NCI-H748 treated with DMSO at 0.1 percent for 48 hours (cell line): ENCODE results near the gene ANKRD22.
"Not testable (repeated sequence)": the region's sequence is repeated elsewhere in the genome, so short reads cannot be mapped to it uniquely, and the experiment has no call there.

Experiments used
- DNase-seq: peaks from one replicate; lab custom pipeline; 2025; lab: John Stamatoyannopoulos, UW

The ANKRD22 gene

DNA sequence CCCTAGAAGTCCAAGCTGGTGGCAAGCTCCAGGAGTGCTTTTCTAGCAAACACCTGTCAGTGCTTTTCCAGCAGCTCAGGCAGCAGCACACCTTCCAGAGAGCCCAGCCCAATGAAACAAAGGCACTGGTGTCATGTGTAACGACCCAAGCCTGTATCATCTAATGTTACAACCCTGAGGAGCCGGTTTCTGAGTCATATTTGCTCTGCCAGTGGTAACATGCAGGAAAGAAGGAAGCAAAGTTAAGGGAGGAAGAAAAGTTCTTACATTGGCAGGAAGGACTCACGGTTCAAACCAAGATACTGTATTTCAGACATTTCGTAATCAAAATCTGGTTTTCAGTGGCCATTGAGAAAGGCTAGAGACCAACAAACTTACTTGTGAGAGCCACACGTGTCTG, at the start of gene ANKRD22:
Gene ANKRD22, minus strand, starts transcription at position 139 of the 400 bp plus-strand sequence. CDS start 237 bp downstream, outside the sequence.
- DNase-seq: no peak

DNA sequence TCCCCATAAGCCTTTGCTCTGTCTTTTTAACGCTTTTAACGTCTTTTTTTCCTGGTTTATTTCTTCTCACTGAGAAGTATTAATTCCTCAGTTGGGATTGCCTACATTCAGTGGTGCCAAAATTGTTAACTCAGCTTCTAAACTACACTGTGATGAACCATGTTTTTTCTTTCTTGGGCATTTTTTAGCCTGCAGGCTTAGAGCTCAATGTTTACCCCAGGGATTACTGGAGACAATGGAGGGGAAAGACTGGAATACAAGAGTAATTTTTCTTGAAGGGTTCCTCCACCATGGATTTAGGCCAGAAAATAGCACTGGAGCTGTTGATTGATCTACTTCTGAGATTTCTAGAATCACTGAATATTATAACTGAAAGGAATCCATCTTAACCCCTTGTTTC, 48.2 kb upstream of the ANKRD22 start:
- DNase-seq: no peak

DNA sequence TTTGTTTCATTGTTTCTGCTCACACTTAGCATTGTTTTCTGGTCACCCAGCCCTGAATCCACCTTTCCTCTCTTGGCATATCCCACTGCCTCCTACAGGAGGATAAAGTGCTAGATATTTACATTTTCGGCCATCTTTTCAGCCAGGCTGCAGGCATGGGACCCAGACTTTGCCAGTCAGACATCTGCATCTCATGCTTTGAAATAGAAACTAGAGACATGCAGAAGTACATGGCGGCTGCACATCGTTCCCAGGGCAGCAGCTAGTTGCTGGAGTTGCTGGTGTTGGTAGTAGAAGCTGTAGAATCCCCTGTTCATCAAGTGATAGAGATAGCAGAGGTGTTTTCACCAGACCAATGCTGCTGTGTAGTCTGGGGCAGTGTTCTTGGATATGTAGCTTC, 47.1 kb upstream of the ANKRD22 start:
- DNase-seq: no peak

DNA sequence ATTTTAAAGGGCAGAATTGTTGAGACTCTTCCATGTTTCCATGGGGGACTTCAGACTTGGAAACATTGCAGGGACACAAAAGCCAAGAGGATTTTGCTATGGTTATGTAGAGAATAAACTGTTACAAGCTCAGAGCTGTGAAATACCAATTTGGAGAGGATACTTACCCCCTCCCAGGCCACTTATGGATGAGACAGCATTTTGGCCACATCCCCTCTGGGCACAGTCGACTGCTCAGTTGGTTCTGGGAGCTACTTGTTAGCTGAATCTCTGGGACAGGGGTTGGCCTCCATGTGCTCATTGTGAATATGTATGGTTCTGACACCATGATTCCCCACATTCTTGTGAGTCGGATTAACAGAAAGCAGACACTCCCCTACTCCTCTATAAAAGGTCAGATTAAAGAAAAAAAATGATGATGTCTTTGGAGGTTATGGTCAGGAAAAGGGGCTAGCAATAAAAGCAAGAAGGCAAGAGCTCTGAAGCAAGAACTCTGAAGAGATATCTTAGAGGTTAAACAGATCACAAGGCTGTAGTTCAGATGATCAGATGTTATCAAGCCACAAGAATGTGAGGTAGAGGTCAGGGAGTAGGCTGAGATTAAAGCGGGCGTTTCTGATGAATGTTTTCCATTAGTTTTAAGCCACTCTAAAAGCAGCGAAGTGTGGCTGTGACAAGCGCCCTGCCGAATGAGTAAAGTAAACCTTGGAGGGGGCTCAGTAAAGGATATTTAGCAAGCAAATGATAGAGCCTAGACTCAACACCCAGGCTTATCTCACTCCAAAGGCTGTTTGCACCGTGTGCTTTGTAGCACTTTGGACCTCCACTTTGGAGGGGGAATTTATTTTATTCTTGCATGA, 45.6 kb upstream of the ANKRD22 start:
- DNase-seq: no peak

DNA sequence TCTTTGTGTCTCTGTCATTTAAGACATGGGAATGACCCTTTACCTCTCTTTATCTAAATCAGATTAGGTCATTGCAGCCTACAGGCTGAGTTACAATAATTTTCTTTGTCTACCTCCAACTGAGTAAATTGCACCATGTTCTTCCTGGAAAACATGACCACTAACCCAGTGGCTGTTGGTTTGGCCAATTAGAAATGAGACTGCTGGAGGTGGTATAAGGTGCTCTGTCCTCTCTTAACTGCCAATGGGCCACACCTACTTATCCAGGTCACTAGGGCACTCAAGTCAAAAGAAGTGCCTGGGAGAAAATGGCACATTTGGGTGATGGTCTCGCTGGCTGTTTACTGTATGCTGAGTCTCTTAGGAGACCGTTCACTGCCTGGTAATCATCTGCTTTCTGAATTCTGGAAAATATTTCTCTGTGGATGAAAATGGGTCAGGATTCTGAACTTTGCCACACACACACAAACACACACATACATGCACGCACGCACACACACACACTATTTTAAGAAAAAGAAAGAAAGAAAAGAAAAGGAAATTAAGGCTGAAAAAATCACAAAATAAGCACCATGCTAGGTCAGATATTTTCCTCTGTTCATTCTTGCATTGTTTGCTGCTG, 44.8 kb upstream of the ANKRD22 start:
- DNase-seq: no peak

DNA sequence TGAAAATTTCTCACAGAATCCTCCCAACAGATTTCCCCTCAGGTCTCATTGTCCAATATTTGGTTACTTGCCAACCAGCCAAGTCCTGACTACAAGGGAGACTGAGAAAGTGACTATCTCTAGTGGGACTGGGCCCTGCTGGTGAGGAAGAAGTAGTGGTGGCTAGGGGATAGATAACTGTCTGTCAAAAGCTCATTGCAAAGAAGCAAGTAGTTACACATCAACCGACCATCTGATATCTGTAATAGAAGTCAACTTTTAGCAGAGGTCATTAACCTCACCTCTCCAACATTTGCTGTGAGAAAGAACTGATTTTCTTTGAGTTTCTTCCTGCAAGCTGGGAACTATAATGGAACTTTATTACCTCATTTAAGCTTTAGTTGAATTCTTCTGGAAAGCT, 43.6 kb upstream of the ANKRD22 start:
- no peak for DNase-seq

DNA sequence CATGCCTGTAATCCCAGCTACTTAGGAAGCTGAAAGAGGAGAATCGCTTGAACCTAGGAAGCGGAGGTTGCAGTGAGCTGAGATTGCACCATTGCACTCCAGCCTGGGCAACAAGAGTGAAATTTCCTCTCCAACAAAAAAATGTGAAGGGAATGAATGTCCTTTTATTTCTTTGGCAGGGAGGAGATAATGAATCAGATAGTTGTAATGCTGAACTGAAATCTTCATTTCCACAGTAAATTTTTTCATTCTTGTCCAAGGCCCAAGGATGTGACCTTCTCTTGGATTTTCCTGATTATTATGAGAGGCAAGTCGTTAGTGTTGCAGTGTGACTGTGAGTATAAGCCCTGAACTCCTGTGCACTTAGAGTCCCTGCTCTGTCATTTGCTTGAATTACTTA, 42.0 kb upstream of the ANKRD22 start:
- no peak for DNase-seq

DNA sequence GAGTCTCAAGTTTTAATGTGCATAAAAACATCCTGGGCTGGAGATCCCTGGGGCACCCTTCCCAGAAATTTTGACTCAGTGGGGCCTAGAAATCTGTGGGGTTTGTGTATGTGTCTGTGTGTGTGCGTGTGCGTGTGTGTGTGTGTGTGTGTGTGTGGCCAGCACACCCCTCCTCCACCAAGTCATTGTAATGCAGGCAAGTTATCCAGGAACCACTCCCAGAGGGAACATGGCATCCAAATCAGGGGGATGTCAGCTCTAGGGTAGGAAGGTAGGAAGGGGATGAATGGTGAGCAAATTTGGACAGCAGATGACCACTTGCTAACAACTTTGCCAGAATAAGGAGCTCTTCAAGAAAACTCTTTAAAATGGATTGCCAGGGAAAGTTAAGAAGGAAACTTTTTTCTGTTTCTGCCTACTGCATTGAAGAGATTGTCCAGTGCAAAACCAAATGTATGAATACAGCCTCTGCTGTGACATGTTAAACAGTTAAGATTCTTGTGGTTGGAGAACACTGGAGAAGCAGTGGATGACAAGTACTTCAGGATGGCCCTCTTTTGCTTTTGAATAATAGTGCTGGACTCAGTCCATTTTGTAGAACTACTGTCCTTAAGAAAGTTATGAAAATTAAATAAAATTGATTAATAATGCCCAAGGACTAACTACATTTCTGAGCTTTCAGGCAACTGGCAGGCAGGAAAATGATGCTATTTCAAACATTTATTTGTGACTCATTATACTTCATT, 40.8 kb upstream of the ANKRD22 start:
- no peak for DNase-seq

DNA sequence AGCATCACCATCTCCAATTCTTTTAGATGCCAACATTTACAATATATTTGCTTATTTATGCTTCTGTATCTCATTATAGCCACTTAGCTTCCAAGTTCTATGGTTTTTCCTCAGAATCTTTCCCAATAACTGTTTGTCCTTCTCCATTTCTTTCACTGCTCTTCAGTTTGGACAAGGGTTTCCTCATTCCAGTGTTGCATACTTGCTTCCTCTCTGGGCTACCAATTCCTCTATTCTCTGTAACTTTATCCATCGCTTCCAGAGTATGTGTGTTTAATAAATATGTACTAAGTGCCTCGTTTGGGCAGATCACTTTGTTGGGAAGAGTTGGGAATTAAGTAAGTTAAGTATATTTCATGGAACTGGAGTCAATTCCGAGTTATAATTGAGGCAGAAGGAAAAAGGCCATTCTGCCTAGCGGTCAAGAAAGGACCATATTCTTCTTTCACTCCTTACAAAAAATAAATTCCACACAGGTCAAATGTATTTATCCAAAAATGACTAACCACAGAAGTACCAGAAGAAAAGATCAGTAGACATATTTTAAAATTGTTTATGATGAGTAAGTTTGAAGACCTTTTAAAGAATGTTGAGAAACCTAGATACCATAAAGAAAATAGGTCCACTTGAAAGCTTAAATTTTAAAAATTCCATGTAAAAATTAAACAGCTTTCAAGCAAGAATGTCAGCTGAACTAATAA, 39.2 kb upstream of the ANKRD22 start:
- DNase-seq: no peak

DNA sequence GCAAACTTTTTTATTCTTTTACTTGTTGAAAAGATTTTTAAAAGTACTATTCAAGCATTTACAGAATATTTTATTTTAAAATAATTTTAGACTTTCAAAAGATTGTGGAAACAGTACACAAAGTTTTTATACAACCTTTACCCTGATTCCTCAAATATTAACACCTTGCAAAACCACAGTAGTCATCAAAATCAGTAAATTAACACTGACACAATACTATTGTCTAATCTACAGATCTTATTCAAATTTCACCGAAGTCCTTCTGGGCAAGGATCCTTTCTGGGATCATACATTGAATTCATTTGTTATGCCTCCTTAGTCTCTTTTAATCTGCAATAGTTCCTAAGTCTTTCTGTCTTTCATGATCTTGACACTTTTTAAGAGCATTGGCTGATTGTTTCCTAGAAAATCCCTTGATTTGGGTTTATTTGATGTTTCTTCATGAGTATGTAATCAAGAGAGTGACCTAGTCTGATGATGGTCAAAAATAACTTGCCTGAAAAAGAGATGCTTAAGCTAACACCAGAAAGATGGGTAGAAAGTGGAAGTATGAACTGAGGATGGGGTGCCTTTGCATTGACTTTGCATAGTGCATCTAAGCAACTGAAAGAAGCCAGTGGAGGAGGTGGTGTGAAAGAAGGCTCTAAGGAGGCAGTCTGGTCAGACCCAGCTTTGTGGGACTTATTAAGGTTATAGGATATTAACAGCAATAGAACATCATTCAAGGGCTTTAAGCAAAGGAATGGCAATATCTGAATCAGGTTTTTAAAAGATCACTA, 38.1 kb upstream of the ANKRD22 start:
- DNase-seq: no peak

DNA sequence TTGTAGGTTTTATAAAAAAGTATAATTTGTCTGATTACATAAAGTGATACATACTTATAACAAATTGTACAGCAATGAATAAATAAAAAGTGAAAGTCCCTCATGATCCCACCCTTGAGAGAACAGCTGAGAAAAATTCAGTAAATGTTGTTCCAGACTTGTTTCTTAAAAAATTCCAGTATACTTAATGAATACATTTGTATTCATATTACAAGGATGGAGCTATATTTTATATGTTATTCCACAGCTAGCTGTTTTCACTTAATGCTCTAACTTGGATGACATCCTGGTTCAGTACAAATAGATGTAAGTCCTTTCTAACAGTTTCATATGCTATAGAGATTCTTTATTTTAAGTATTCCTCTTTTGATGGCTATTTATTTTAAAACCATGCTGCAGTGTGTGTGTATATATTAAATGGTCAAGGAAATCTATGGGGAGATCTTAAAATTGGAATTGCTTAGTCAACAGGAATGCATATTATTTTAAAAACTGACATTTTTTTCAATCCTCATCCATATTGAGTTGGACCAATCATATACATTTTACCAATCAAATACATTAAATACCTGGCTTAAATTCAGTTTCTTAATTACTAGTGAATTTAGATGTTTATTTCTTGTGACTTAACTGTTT, 37.3 kb upstream of the ANKRD22 start:
- no peak for DNase-seq

DNA sequence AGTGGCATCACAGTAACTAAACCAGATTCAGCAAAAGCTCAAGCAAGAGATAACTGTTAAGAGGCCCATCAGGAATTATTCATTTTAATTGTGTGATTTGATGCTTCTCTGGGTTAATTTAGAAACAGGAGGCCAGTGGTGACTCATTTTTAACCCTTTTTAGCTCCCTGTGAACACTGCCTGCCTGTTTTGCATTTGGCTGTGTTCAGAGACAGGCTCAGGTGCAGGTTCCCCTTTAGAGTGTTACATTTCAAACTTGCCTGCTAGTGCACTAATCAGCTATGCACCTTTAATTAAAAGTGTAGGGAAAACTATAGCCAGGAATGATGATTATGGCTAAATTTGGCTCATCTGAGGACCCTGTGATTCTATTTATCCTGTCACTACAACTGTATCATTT, 34.9 kb upstream of the ANKRD22 start:
- DNase-seq: no peak

DNA sequence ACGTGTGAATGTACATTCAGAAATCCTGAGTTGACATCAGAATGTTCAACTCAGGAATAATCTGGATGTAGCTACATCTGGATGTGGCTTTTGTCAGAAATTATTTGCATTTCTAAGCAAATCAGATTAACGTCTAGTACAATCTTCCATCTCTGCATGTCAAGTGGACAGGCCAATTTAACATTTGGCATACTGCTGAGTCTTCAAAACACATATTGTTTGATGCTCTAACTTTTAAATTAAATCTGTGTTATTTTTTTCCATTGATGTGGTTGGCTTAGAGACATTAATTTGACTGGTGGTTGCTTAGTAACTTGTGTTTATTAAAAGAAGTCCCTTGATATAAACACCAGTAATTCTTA, 31.8 kb upstream of the ANKRD22 start:
- DNase-seq: no peak

DNA sequence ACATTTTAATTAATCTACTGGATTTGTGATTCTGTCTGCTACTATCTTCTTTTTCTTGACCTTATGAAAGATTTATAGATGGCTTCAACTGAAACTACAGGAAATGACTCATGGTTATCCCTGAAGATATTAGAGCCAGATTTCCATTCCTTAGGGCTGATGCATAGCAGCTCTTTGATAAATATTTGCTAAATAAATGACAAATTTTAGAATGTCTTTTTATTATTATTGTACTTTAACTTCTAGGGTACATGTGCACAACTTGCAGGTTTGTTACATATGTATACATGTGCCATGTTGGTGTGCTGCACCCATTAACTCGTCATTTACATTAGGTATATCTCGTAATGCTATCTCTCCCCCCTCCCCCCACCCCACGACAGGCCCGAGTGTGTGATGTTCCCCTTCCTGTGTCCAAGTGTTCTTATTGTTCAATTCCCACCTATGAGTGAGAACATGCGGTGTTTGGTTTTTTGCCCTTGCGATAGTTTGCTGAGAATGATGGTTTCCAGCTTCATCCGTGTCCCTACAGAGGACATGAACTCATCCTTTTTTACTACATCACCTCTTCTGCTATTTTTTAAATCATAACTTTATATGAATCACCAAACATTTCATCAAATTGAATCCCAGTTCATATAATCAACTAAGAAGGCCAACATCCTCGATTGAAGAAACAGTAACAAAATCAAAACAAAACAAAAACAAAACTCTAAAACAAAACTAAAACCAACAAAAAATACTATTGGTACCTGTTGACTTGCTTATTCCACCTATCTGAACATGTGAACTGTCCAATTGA, 31.2 kb upstream of the ANKRD22 start:
- DNase-seq: not testable (repeated sequence)

DNA sequence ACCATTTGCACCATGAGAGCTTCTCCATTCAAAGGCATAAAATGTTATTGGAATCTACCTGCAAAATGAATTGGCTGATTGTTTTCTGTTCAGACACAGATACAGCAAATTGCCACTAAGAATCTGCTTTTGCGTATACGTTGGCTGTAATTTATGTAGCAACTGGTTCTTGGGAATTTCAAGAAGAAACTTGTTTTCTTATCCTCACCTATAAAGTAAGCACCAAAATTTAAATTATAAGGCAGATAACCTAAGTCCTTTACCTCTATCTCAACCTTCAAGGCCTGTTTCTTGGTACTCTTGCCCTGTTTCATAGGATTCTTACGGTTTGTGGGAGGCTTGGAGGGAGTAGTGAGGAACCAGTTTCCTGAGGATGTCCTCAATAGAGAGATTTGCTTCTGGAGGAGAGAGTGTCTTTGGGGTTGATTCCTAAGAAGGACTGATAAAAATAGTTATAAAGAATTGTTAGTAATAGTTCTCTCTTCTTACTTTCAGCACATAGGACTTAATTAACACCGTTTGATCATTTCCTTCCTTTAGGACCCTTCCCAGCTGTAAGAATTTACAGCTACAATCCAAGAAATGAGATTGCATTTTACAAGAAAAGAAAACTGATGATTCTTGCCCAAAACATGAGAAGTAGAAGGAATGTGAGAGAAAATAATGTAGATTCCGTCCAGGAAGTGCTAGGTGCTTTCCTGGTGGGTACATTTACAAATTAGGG, 30.4 kb upstream of the ANKRD22 start:
- no peak for DNase-seq

DNA sequence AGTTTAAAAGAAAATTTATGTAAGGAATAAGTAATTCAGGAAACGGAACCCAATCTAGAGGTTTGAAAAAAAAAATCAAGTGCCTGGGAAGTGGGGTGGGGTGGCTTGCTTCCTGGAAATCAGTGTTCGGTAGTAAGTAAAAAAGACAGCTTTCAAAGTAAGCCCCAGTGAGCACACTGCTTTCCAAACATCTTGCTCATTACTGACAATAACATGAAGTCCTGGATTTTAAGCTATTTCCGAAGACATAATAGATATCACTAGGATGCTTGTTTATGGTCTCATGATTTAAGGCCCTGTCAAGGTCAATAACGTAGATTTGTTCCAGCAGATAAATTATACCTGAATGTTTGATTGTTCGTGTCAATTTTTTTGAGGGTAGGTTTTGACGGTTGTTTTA, 29.7 kb upstream of the ANKRD22 start:
- DNase-seq: peak; percentile 12

DNA sequence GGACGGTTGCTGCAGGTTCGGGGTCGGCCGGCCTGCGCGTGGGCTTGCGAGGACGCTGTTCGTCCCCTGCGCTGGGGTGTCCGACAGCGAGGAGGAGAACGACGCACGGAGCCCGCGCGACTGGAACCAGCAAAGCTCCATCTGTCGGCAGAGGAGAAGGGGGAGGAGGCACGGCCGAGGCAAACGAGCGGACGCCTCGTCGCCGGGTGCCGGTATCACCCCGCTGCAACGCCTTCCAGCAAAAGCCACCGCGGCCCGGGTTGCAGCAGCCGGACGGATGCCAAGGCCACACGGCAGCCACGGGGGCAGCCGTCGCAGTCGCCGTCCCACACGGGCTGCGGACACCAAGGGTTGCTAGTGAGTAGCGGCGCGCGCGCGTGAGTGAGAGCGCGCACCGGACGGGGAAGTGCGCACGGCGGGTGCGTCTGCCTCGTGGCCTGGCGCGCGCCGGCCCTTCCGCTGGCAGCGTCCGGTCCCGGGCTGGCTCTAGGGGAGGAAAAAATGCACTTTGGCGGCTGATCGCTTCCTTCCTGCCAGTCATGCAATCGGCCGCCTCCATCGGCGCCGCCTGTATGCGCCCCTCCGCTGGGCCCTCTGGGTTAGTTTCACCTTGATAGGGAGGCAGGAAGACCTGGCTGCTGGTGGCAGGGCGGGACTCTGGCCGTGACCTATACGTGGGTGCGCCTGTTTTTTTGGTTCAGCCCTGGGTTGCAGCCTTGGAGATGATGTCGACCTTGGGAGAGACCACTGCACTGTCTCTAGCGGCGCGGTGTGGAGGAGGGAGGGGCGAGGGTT, 28.8 kb upstream of the ANKRD22 start:
- DNase-seq: peak; percentile 29

DNA sequence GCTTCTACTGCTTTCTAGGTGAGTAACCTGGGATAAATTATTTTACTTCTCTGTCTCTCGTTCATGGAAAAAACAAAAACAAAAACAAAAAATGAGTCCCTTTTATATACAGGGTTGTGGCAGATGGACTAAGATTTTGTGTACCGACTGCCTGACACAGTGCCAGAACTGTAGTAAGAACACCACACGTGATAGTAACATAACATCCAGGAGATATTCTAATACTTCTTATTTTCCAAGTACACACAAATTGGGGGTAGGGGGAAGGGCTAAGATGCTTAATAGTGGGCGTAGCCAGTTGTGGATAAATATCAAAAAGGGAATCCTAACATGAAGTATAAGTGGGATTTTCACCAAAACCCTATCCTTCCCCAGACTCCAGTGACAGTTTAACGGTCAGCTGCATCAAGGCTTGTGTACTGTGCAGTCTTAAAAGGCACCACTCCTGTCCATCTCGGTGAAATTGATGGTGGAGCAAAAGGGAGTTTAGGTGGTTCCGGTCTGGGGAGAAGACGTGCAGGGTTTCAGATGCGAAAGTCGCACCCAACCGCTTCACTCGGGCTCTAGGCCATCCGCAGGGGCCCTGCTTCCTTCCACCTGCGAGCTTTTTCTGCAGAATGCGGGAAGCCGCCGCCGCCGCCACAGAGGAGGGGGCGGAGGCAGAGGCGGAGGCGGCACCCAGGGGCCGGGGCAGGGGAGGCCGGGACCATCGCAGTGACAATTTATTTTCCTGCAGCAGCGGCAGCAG, 28.1 kb upstream of the ANKRD22 start, which contains the start of gene STAMBPL1:
Gene STAMBPL1, plus strand, starts transcription at position 712 of the 748 bp plus-strand sequence. CDS start 21,464 bp downstream, outside the sequence.
- peak; percentile 15 for DNase-seq
